Measurements from ENCODE around the gene UBE2K.

- TF ChIP-seq, protein P1, sequence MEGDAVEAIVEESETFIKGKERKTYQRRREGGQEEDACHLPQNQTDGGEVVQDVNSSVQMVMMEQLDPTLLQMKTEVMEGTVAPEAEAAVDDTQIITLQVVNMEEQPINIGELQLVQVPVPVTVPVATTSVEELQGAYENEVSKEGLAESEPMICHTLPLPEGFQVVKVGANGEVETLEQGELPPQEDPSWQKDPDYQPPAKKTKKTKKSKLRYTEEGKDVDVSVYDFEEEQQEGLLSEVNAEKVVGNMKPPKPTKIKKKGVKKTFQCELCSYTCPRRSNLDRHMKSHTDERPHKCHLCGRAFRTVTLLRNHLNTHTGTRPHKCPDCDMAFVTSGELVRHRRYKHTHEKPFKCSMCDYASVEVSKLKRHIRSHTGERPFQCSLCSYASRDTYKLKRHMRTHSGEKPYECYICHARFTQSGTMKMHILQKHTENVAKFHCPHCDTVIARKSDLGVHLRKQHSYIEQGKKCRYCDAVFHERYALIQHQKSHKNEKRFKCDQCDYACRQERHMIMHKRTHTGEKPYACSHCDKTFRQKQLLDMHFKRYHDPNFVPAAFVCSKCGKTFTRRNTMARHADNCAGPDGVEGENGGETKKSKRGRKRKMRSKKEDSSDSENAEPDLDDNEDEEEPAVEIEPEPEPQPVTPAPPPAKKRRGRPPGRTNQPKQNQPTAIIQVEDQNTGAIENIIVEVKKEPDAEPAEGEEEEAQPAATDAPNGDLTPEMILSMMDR (IDR thresholded peaks at IDR 0.05; ENCODE audit: insufficient read depth, low read length, poor library complexity, severe bottlenecking) = no peak
- TF ChIP-seq EZH2phosphoT487 (conservative IDR thresholded peaks at IDR 0.05; ENCODE audit: low read length) = no peak
Measured at GRCh38 chr4:39820186-39820585, 122.2 kb downstream of the UBE2K start.

Data from SU-DHL-6 (cell line).